Prostate gland (tissue), 2 donors: ENCODE results near the gene TBL2. TPM values are rescaled to one million over a fixed set of nuclear protein-coding genes. Genes with fewer than 3 reads are reported as not detected.

Experiments
- DNase-seq: peaks from one replicate; pipeline ENCODE4 v3.0.0-alpha.2; 2019; ENCODE audit warnings: low spot score
- H3K27ac ChIP-seq, 2 donors: fragments of 200-600 bp; sonication (generic); 2 replicates each; pipeline ENCODE4 v1.5.1; 2017 to 2019
- H3K27me3 ChIP-seq: fragments of 200-600 bp; sonication (generic); replicated peaks from 2 replicates; pipeline ENCODE4 v1.5.1; 2019; ENCODE audit not compliant: insufficient read depth
- H3K36me3 ChIP-seq, 2 donors: fragments of 200-600 bp; sonication (generic); 1 replicate in 1 of 2; 2 replicates in 1 of 2; pipeline versions ENCODE4 v1.5.1 to v1.8.1; 2017 to 2019
- H3K4me1 ChIP-seq: fragments of 200-600 bp; sonication (generic); replicated peaks from 2 replicates; pipeline ENCODE4 v1.5.1; 2019
- H3K4me3 ChIP-seq, 2 donors: fragments of 200-600 bp; sonication (generic); 2 replicates each; pipeline ENCODE4 v1.5.1; 2017 to 2019
- H3K9me3 ChIP-seq: fragments of 200-600 bp; sonication (generic); 2 replicates; pipeline ENCODE4 v1.5.1; 2017
- POLR2A ChIP-seq: fragments of 450-650 bp; IDR thresholded peaks from one replicate; pipeline ENCODE4 v1.6.1; 2016; ENCODE audit warnings: antibody characterized with exemption, mild to moderate bottlenecking
- POLR2AphosphoS5 ChIP-seq: sonication (generic); formaldehyde crosslinking; IDR thresholded peaks from one replicate; pipeline ENCODE4 v1.6.1; 2017; ENCODE audit warnings: antibody characterized with exemption
- WGBS: methylation state at CpG from one replicate; pipeline ENCODE4 v1.1.5; 2018; 5-methylcytosine and 5-hydroxymethylcytosine counted together
- intact Hi-C: fragments of 100-400 bp; cut with DNase I; formaldehyde crosslinking; loops from one replicate; pipeline ENCODE4 v1.14.2; 2022
- total RNA-seq, 2 donors: library from RNA; depleted of rRNA; stranded (reverse); fragments of >200 nt; gene quantifications; one replicate each; pipeline ENCODE4 v1.1.0, GENCODE V29; 2016
- TF ChIP-seq, protein P1 (sequence below), 4 experiments: fragments of 200-600 bp in 2 of 4; fragments of 450-650 bp in 2 of 4; sonication (generic) in 2 of 4; IDR thresholded peaks; 1 replicate in 3 of 4; 2 replicates in 1 of 4; pipeline ENCODE4 v1.5.1; 2016 to 2019; ENCODE audit warnings: antibody characterized with exemption in 4 of 4, mild to moderate bottlenecking in 2 of 4, moderate library complexity in 2 of 4

TBL2 gene
- total RNA-seq, 2 donors from 2014 or later = 73.5 to 112 TPM

DNA sequence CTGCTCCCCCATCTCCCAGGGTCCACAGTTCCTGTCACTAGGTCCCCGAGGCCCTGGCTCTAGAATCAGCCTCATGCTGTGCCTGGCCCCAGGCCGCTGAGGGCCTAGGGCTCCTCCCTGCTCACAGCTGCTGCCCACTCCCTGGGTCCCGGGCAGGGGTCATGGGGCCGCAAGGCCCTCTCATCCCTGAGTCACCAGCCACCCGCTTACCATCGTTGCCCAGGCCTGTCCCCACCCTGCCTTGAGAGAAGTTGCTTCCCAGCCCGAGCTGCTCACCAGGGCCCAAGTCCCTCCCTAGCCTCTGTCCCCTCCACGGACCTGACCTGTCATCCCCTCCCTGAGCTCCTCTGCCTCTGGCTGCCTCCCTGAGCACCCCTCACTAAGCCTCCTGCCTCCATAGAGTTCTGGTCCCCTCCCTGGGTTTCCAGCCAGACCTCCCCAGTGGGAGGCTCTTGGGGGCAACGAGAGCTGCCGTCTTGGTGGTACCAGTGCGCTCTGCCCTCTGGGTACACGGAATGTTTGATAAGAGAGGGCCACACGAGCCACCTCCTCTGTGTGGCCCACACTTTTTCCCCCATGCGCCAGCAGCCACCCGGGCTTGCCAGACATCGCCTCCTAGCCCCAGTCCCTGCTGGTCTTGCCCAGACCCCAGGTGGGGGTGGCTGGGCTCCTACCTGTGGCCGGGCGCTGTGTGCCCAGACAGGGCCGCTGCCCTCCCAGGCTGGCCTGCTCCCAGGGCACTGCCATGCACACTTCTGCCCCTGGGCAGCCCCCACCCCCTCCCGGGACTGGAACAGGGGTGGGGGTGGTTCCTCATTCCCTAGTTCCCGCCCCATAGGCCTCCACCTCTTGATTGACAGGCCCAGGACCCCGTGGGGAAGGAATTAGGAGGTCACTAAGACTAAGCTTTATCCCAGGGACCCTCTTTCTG lies 24.6 kb upstream of the TBL2 start:
- TF ChIP-seq POLR2A (no peak), POLR2AphosphoS5 (no peak)
- TF ChIP-seq, protein P1, sequence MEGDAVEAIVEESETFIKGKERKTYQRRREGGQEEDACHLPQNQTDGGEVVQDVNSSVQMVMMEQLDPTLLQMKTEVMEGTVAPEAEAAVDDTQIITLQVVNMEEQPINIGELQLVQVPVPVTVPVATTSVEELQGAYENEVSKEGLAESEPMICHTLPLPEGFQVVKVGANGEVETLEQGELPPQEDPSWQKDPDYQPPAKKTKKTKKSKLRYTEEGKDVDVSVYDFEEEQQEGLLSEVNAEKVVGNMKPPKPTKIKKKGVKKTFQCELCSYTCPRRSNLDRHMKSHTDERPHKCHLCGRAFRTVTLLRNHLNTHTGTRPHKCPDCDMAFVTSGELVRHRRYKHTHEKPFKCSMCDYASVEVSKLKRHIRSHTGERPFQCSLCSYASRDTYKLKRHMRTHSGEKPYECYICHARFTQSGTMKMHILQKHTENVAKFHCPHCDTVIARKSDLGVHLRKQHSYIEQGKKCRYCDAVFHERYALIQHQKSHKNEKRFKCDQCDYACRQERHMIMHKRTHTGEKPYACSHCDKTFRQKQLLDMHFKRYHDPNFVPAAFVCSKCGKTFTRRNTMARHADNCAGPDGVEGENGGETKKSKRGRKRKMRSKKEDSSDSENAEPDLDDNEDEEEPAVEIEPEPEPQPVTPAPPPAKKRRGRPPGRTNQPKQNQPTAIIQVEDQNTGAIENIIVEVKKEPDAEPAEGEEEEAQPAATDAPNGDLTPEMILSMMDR (IDR thresholded peaks at IDR 0.05) = no peak
- no peak for DNase-seq
- H3K4me1 ChIP-seq = no peaks in the 10 kb centered on the region
- no peaks in the 10 kb centered on the region for H3K36me3 ChIP-seq
- intact Hi-C loops = loop anchor here (10.0 kb wide), 1 partner anchor 252 kb away; no protein-coding TSS in a partner anchor
- no peaks in the 10 kb centered on the region for H3K9me3 ChIP-seq
- 60% methylated on average over 22 of the region's 22 CpGs for WGBS
- no peaks in the 10 kb centered on the region for H3K27me3 ChIP-seq
- no peak overlapping the region for H3K27ac ChIP-seq
- no peak overlapping the region for H3K4me3 ChIP-seq

DNA sequence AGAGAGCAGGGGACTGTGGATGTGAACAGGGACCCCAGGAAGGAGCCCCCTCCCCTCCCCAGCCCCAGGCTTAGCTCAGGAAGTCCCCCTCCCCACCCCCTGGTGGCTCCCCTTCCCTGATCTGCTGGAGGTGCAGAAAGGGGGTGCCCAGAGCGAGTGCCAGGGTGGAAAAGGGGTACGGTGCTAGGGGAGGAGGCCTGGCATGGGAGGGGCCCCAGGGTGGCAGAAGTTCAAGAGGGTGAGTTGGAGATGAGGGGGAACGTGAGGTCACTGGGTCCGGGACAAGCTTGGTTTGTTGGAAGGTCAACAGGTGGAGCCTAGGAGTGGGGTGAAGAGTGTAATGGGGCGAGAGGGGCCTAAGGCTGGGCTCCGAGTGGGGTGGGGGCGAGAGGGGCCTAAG lies 21.5 kb upstream of the TBL2 start:
- no peak for DNase-seq
- Histone ChIP-seq H3K4me1 (no peaks in the 10 kb centered on the region), H3K27me3 (no peaks in the 10 kb centered on the region), H3K9me3 (no peaks in the 10 kb centered on the region), H3K27ac (no peak overlapping the region), H3K4me3 (no peak overlapping the region), H3K36me3 (no peaks in the 10 kb centered on the region)
- intact Hi-C loops = loop anchor here (10.0 kb wide), 1 partner anchor 255 kb away; no protein-coding TSS in a partner anchor
- TF ChIP-seq, protein P1 (IDR thresholded peaks at IDR 0.05) = no peak
- no peak for TF ChIP-seq POLR2A
- TF ChIP-seq POLR2AphosphoS5 = no peak
- 62% methylated on average over 7 of the region's 7 CpGs for WGBS

DNA sequence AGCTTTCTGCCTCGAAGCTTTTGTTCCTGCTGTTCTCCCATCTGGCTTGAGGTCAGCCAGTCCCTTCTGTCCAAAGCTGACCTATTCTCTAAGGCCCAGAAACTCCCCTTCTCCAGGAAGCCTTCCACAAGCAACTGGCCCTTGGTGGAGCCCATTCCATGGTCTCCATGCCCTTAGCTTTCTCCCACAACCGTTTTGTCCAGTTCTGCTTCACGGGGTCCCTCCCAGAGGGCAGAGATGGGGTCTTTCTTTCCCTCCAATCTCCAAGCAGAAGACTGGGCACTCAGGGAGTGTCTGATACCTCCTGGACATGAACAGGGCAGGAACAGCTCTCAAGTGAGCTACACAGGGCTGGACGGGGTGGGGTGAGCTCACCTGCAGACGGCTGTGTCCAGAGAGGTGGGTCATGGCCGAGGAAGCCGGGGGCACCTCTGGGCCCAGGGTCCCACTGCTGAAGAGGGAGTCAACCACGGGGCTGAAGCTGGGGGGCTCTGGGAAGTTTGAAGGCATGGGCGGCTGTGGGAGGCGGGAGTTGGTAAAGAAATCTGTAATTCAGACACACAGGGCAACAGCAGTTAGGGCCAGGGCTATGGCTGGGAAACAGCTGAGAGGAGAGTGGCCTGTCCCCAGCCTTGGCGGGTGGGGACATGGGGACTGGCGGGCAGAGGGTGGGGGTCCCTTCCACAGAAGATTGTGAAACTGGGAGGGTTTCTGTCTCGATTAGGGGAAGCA lies 20.9 kb upstream of the TBL2 start:
- 72% methylated on average over 13 of the region's 13 CpGs for WGBS
- H3K36me3 ChIP-seq = no peaks in the 10 kb centered on the region
- H3K9me3 ChIP-seq = no peaks in the 10 kb centered on the region
- no peak overlapping the region for H3K4me3 ChIP-seq
- no peak overlapping the region for H3K27ac ChIP-seq
- H3K4me1 ChIP-seq = no peaks in the 10 kb centered on the region
- intact Hi-C loops = no loop called here
- no peak for TF ChIP-seq POLR2A
- no peak for TF ChIP-seq POLR2AphosphoS5
- TF ChIP-seq, protein P1 (IDR thresholded peaks at IDR 0.05) = no peak
- H3K27me3 ChIP-seq = no peaks in the 10 kb centered on the region
- DNase-seq = no peak

DNA sequence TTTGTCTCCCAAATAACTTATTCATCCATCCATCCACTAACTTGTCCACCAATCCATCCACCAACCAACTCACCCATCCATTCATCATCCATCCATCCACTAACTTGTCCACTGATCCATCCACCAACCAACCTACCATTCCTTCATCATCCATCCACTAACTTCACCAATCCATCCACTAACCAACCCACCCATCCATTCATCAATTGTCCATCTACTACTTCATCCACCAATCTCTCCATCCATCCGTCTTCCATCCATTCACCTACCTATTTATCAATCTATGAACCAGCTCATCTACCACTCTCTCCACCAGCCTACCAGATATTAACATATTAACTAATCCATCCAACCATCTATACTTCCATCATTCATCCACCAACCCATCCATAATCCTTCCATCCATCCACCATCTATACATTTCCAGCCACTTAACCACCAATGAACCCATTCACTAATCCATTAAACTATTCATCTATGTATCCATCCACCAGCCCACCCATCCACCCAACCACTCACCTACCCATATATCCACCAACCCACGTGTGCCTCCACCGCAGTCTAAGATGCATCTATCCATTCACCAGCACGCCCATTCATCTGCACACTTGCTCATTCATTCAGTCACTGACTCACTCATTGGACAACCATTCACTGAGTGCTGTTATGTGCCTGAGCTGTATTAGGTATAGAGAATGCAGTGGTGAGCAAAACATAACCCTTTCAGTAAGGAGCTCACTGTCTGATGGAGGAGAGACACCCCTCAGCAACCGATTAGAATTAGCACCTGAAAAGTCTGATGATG lies 19.8 kb upstream of the TBL2 start:
- TF ChIP-seq POLR2AphosphoS5 = no peak
- TF ChIP-seq, protein P1 (IDR thresholded peaks at IDR 0.05) = no peak
- TF ChIP-seq POLR2A = no peak
- Histone ChIP-seq H3K4me1 (no peaks in the 10 kb centered on the region), H3K27me3 (no peaks in the 10 kb centered on the region), H3K4me3 (no peak overlapping the region), H3K36me3 (no peaks in the 10 kb centered on the region), H3K9me3 (no peaks in the 10 kb centered on the region), H3K27ac (no peak overlapping the region)
- DNase-seq = no peak
- intact Hi-C loops = no loop called here
- WGBS = 90% methylated on average over 5 of the region's 5 CpGs
